Mesendoderm (in vitro differentiated cells): Measurements from ENCODE around the gene PPP1CC.
"Not testable (repeated sequence)": the region's sequence is repeated elsewhere in the genome, so short reads cannot be mapped to it uniquely, and the experiment has no call there.

Source experiments
- DNase-seq: peaks from one replicate; pipeline ENCODE4 v3.0.0; 2013
- H2AK5ac ChIP-seq: 2 replicates; pipeline ENCODE4 v1.6.1; 2013; ENCODE audit warnings: low read length, inconsistent platforms
- H2BK120ac ChIP-seq: 2 replicates; pipeline ENCODE4 v1.6.1; 2013; ENCODE audit warnings: low read depth, mild to moderate bottlenecking, low read length, moderate library complexity, mixed read lengths
- H2BK15ac ChIP-seq: replicated peaks from 2 replicates; pipeline ENCODE4 v1.6.1; 2013; ENCODE audit warnings: low read depth, mild to moderate bottlenecking, moderate library complexity
- H2BK5ac ChIP-seq: 2 replicates; pipeline ENCODE4 v1.6.1; 2013; ENCODE audit warnings: low read length, inconsistent platforms
- H3K18ac ChIP-seq: 2 replicates; pipeline ENCODE4 v1.6.1; 2013; ENCODE audit warnings: mild to moderate bottlenecking, low read length, mixed read lengths
- H3K23ac ChIP-seq: one replicate; pipeline ENCODE4 v1.6.1; 2013; ENCODE audit warnings: low read length
- H3K27ac ChIP-seq: 2 replicates; pipeline ENCODE4 v1.5.1; 2013; ENCODE audit warnings: low read depth, mild to moderate bottlenecking, inconsistent platforms, low read length, moderate library complexity
- H3K27me3 ChIP-seq: 2 replicates; pipeline ENCODE4 v1.6.1; 2013; ENCODE audit warnings: low read length, control low read depth, mild to moderate bottlenecking, inconsistent platforms; ENCODE audit not compliant: insufficient read depth, poor library complexity
- H3K36me3 ChIP-seq: 2 replicates; pipeline ENCODE4 v1.6.1; 2013; ENCODE audit warnings: low read length, inconsistent platforms; ENCODE audit not compliant: control insufficient read depth, insufficient read depth
- H3K4ac ChIP-seq: one replicate; pipeline ENCODE4 v1.6.1; 2013; ENCODE audit warnings: low read depth, mild to moderate bottlenecking, low read length, moderate library complexity
- H3K4me1 ChIP-seq: 2 replicates; pipeline ENCODE4 v1.6.1; 2013; ENCODE audit warnings: low read depth, low read length, inconsistent platforms; ENCODE audit not compliant: control insufficient read depth
- H3K4me2 ChIP-seq: 2 replicates; pipeline ENCODE4 v1.6.1; 2013; ENCODE audit warnings: low read length
- H3K4me3 ChIP-seq: 2 replicates; pipeline ENCODE4 v1.5.1; 2013; ENCODE audit warnings: mild to moderate bottlenecking, low read length
- H3K56ac ChIP-seq: one replicate; pipeline ENCODE4 v1.6.1; 2013; ENCODE audit warnings: low read length
- H3K79me1 ChIP-seq: 2 replicates; pipeline ENCODE4 v1.6.1; 2013; ENCODE audit warnings: low read length, inconsistent platforms
- H3K79me2 ChIP-seq: 2 replicates; pipeline ENCODE4 v1.6.1; 2013; ENCODE audit warnings: mild to moderate bottlenecking, low read length; ENCODE audit not compliant: control insufficient read depth, insufficient read depth
- H3K9ac ChIP-seq: 2 replicates; pipeline ENCODE4 v1.6.1; 2013; ENCODE audit warnings: low read length, inconsistent platforms
- H4K5ac ChIP-seq: one replicate; pipeline ENCODE4 v1.6.1; 2013; ENCODE audit warnings: low read length
- H4K8ac ChIP-seq: one replicate; pipeline ENCODE4 v1.6.1; 2013; ENCODE audit warnings: low read depth, mild to moderate bottlenecking, control low read depth, low read length, moderate library complexity
- WGBS: extraction: QIAGEN DNeasy Blood & Tissue Kit; methylation state at CpG from one replicate; pipeline ENCODE4 v1.1.7; 2013; ENCODE audit warnings: low lambda C conversion rate, missing lambda C conversion rate; ENCODE audit not compliant: insufficient coverage; ENCODE audit errors: extremely low coverage; 5-methylcytosine and 5-hydroxymethylcytosine counted together

The PPP1CC gene

DNA sequence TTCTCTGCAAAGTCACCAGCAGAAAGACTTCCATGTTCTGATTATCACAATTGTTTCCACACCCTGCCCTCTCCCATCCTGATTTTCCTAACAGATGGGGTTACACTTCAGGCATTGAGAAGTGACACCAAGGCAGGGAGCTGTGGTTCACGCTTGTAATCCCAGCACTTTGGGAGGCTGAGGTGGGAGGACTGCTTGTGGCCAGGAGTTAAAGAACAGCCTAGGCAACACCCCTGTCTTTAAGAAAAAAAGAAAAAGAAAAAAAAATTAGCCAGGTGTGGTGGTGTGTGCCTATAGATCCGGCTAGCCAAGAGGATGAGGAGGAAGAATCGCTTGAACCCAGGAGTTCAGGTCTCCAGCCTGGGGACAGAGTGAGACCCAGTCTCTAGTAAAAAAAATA, 5.2 kb downstream of the PPP1CC start:
- Histone ChIP-seq H3K27me3 (no peaks in the 10 kb centered on the region), H2AK5ac (no peak overlapping the region), H4K5ac (no peak overlapping the region), H2BK15ac (no peak overlapping the region), H3K4ac (no peak overlapping the region), H3K56ac (peak overlapping the region; percentile 34), H3K9ac (no peak overlapping the region), H2BK5ac (no peak overlapping the region), H3K27ac (no peak overlapping the region), H3K18ac (no peak overlapping the region), H3K36me3 (peaks cover 2% of the 10 kb centered on the region), H2BK120ac (no peak overlapping the region), H4K8ac (no peak overlapping the region), H3K79me1 (peaks cover 5% of the 10 kb centered on the region), H3K79me2 (peaks cover 89% of the 10 kb centered on the region), H3K23ac (no peak overlapping the region), H3K4me1 (peaks cover 4% of the 10 kb centered on the region), H3K4me2 (no peak overlapping the region), H3K4me3 (no peak overlapping the region)
- no CpG with 5 or more reads among the region's 3 CpGs for WGBS
- DNase-seq = peak; percentile 37

DNA sequence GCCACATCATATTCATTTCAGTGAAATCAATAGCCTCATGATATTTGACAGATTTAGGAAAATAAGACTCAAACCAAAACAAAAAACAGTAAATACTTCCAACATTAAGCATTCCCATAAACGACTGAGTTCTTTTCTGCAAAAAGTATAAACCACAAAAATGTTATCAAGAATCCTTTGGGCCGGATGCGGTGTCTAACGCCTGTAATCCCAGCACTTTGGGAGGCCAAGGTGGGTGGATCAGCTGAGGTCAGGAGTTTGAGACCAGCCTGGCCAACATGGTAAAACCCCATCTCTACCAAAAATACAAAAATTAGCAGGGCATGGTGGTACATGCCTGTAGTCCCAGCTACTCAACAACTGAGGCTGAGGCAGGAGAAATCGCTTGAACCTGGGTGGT, 5.7 kb downstream of the PPP1CC start:
- not testable (repeated sequence) for H3K4me3 ChIP-seq

DNA sequence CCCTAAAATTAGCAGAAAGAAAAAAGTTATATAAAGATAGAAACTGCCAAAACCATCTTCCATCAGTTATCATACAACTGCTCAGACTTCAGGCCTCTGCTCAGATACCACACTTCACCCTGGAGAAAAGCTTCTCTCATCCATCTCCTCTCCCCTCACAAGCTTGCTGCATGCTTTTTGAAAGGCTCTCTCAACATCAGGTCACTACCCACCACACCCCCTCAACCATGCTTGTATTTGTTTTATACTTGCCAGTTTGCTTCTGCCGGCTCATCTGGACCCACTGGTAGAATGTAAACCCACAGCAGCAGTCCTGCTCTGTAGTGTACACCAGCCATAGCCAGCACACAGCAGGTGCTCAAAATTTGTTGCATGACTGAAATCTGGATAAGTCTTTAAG, 8.8 kb downstream of the PPP1CC start:
- Histone ChIP-seq H3K4me2 (no peak overlapping the region), H2BK120ac (no peak overlapping the region), H3K9ac (no peak overlapping the region), H2BK15ac (no peak overlapping the region), H3K79me1 (peaks cover 7% of the 10 kb centered on the region), H4K8ac (no peak overlapping the region), H3K27me3 (no peaks in the 10 kb centered on the region), H3K4ac (no peak overlapping the region), H2BK5ac (no peak overlapping the region), H2AK5ac (no peak overlapping the region), H3K4me1 (peaks cover 4% of the 10 kb centered on the region), H3K23ac (no peak overlapping the region), H4K5ac (no peak overlapping the region), H3K79me2 (peaks cover 75% of the 10 kb centered on the region), H3K27ac (no peak overlapping the region), H3K4me3 (no peak overlapping the region), H3K56ac (no peak overlapping the region), H3K36me3 (peaks cover 7% of the 10 kb centered on the region), H3K18ac (no peak overlapping the region)
- WGBS = no CpG with 5 or more reads among the region's 1 CpG
- DNase-seq = no peak

More for the DNA sequence above, 5.7 kb downstream of the PPP1CC start:
- no CpG with 5 or more reads among the region's 5 CpGs for WGBS
- not testable (repeated sequence) for H2BK15ac ChIP-seq, H3K4me1 ChIP-seq, H3K79me1 ChIP-seq, H3K36me3 ChIP-seq, H3K27ac ChIP-seq, H2AK5ac ChIP-seq, H3K9ac ChIP-seq, H3K4ac ChIP-seq, H3K4me2 ChIP-seq, H4K5ac ChIP-seq, DNase-seq, H2BK5ac ChIP-seq, H3K18ac ChIP-seq, H3K56ac ChIP-seq, H4K8ac ChIP-seq, H2BK120ac ChIP-seq, H3K23ac ChIP-seq, H3K27me3 ChIP-seq
- H3K79me2 ChIP-seq = peaks cover 88% of the 10 kb centered on the region

DNA sequence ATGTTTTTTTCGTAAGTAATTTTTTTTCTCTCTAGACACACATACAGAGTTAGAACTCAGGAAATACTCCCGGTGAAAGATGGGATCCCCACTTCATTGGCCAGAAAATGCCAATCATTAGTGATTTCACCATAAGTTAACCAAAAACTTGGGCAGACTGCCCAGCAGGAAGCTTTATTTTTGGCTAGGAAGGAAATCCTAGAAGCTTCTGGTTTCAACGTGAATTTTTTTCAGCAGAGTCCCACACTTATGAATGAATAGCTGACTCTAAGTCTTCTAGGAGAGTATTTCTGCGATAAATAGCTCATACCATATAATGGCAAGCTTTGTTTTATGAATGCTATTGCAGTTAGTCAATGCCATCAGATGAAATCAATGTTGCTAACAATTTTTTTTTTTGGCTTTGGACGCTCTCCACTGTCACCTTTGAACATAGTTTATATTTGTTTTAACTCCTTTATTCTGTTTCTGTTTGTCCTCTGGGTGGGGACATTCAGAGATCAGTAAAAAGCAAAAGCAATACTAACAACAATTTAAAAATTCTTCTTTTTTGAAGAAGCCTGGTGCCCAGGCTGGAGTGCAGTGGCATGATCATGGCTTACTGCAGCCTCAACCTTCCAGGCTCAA, 9.5 kb downstream of the PPP1CC start:
- Histone ChIP-seq H2BK5ac (no peak overlapping the region), H2BK15ac (no peak overlapping the region), H3K9ac (no peak overlapping the region), H3K56ac (no peak overlapping the region), H2BK120ac (no peak overlapping the region), H2AK5ac (no peak overlapping the region), H3K79me2 (peaks cover 75% of the 10 kb centered on the region), H3K27me3 (no peaks in the 10 kb centered on the region), H3K79me1 (peaks cover 7% of the 10 kb centered on the region), H4K8ac (no peak overlapping the region), H3K4me3 (no peak overlapping the region), H4K5ac (no peak overlapping the region), H3K18ac (no peak overlapping the region), H3K4me2 (no peak overlapping the region), H3K36me3 (peaks cover 9% of the 10 kb centered on the region), H3K23ac (no peak overlapping the region), H3K4ac (no peak overlapping the region), H3K4me1 (no peaks in the 10 kb centered on the region), H3K27ac (no peak overlapping the region)
- no peak for DNase-seq
- WGBS = no CpG with 5 or more reads among the region's 5 CpGs

DNA sequence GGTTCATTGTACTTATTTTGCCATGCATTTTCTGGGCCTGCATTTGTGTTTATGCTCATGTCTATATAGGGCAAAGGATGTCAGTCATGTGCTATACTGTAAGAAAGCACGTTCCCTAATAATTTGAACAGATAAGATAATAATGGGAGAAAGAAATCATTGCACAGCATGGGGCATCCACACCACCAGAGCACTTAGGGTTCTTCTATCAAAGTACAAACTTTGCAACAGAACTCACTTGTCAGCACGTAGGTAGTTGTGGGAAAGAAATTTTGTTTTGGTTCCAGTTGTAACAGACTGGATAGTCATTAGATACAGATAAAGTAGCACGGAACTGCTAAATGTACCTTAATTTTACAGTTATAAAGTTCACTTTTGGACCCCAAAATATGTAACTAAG, 10.1 kb downstream of the PPP1CC start:
- H3K79me1 ChIP-seq = peaks cover 7% of the 10 kb centered on the region
- no peaks in the 10 kb centered on the region for H3K4me1 ChIP-seq
- H2BK120ac ChIP-seq = no peak overlapping the region
- WGBS = no CpG with 5 or more reads among the region's 3 CpGs
- peaks cover 9% of the 10 kb centered on the region for H3K36me3 ChIP-seq
- H3K27me3 ChIP-seq = no peaks in the 10 kb centered on the region
- H3K4me2 ChIP-seq = no peak overlapping the region
- H3K18ac ChIP-seq = no peak overlapping the region
- H3K79me2 ChIP-seq = peaks cover 73% of the 10 kb centered on the region
- H3K9ac ChIP-seq = no peak overlapping the region
- H3K4ac ChIP-seq = no peak overlapping the region
- no peak overlapping the region for H2AK5ac ChIP-seq
- no peak overlapping the region for H3K4me3 ChIP-seq
- no peak overlapping the region for H4K5ac ChIP-seq
- no peak overlapping the region for H2BK15ac ChIP-seq
- H4K8ac ChIP-seq = no peak overlapping the region
- DNase-seq = no peak
- no peak overlapping the region for H3K27ac ChIP-seq
- H2BK5ac ChIP-seq = no peak overlapping the region
- H3K23ac ChIP-seq = no peak overlapping the region
- no peak overlapping the region for H3K56ac ChIP-seq

DNA sequence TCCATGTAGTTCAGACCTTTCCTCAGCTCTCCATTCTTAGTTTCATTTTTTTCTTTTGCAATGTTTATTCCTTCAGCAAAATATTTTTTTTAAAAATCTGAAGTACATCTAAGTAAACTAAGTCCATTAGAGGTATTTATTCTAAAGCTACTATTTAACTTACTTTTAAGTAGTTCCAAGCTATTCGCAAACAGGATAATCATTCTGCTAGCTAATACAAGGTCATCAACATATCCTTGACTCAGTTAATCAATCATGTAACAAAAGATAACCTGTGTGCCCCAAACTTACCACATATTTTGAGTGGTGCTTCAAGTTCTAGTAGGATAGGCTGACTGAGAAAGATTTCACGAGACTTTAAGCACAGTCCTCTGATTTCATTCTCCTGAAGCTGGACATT, 11.2 kb downstream of the PPP1CC start:
- Histone ChIP-seq H3K4me1 (no peaks in the 10 kb centered on the region), H3K56ac (no peak overlapping the region), H3K18ac (no peak overlapping the region), H3K79me1 (peaks cover 13% of the 10 kb centered on the region), H4K8ac (no peak overlapping the region), H3K9ac (no peak overlapping the region), H2BK15ac (no peak overlapping the region), H3K27me3 (no peaks in the 10 kb centered on the region), H2AK5ac (no peak overlapping the region), H3K79me2 (peaks cover 74% of the 10 kb centered on the region), H2BK120ac (no peak overlapping the region), H4K5ac (no peak overlapping the region), H3K4me3 (no peak overlapping the region), H3K27ac (no peak overlapping the region), H2BK5ac (no peak overlapping the region), H3K4me2 (no peak overlapping the region), H3K4ac (no peak overlapping the region), H3K23ac (no peak overlapping the region), H3K36me3 (peaks cover 10% of the 10 kb centered on the region)
- no peak for DNase-seq
- WGBS = no CpG with 5 or more reads among the region's 2 CpGs
